B cell (primary cell): Measurements from ENCODE around the gene MAN2B2. TPM values are rescaled to one million over a fixed set of nuclear protein-coding genes. Genes with fewer than 3 reads are reported as not detected.

ENCODE experiments used
- ATAC-seq: fragments of 200-7000 bp; cut with Tn5 transposase; one replicate; pipeline ENCODE4 v1.10.0; 2021; ENCODE audit warnings: low read depth, mild to moderate bottlenecking, moderate number of reproducible peaks, moderate library complexity
- CTCF ChIA-PET: fragments of 350-600 bp; sonication (Branson Sonifier 250); formaldehyde crosslinking; loops from one replicate; lab custom pipeline; 2021; ENCODE audit warnings: antibody characterized with exemption, inconsistent platforms; lab: Charles Lee
- POLR2A ChIA-PET: fragments of 350-600 bp; sonication (Branson Sonifier 250); formaldehyde crosslinking; loops from one replicate; lab custom pipeline; 2021; ENCODE audit warnings: antibody characterized with exemption; lab: Charles Lee
- DNase-seq: peaks from one replicate; pipeline ENCODE4 v3.0.0; 2013
- H2AFZ ChIP-seq: 2 replicates; pipeline ENCODE4 v1.6.1; 2012; ENCODE audit warnings: mild to moderate bottlenecking, low read depth, low read length; ENCODE audit not compliant: insufficient read depth, poor library complexity, severe bottlenecking
- H3K27ac ChIP-seq, 2 donors: 1 replicate in 1 of 2; 2 replicates in 1 of 2; pipeline ENCODE4 v1.5.1; 2012 to 2013; ENCODE audit warnings: low read length in 2 of 2, mild to moderate bottlenecking in 2 of 2, moderate library complexity in 1 of 2
- H3K27me3 ChIP-seq, 4 experiments: fragments of 200-600 bp in 1 of 4; sonication (generic) in 1 of 4; replicated peaks in 1 of 4; 1 replicate in 2 of 4; 2 replicates in 2 of 4; pipeline versions ENCODE4 v1.6.1 to v1.7.0; 2013 to 2016; ENCODE audit warnings: low read length in 3 of 4, mild to moderate bottlenecking in 2 of 4, mixed read lengths in 1 of 4, moderate library complexity in 1 of 4; ENCODE audit not compliant: insufficient read depth in 4 of 4, control insufficient read depth in 3 of 4; ENCODE audit errors: control extremely low read depth in 1 of 4
- H3K36me3 ChIP-seq, 2 experiments: replicated peaks in 1 of 2; 1 replicate in 1 of 2; 2 replicates in 1 of 2; pipeline versions ENCODE4 v1.6.1 to v1.7.1; 2013; ENCODE audit warnings: low read length in 1 of 2; ENCODE audit not compliant: insufficient read depth in 2 of 2, control insufficient read depth in 1 of 2; ENCODE audit errors: control extremely low read depth in 1 of 2, extremely low read depth in 1 of 2
- H3K4me1 ChIP-seq, 2 donors: fragments of 200-600 bp in 1 of 2; sonication (generic) in 1 of 2; 1 replicate in 1 of 2; 2 replicates in 1 of 2; pipeline versions ENCODE4 v1.5.1 to v1.6.1; 2013 to 2017; ENCODE audit warnings: low read length in 2 of 2; ENCODE audit not compliant: control insufficient read depth in 2 of 2, insufficient read depth in 2 of 2
- H3K4me2 ChIP-seq: replicated peaks from 2 replicates; pipeline ENCODE3; 2012; ENCODE audit warnings: mild to moderate bottlenecking, low read depth, low read length; ENCODE audit not compliant: poor library complexity, severe bottlenecking
- H3K4me3 ChIP-seq, 5 experiments: fragments of 200-600 bp in 1 of 5; sonication (generic) in 1 of 5; 1 replicate in 3 of 5; 2 replicates in 2 of 5; pipeline versions ENCODE4 v1.5.1 to v1.7.0; 2011 to 2016; ENCODE audit warnings: low read length in 4 of 5, mild to moderate bottlenecking in 4 of 5, low read depth in 2 of 5, control low read depth in 1 of 5, moderate library complexity in 1 of 5; ENCODE audit not compliant: insufficient read depth in 1 of 5; ENCODE audit errors: control extremely low read depth in 1 of 5, extremely low read depth in 1 of 5
- H3K79me2 ChIP-seq: fragments of 200-600 bp; sonication (generic); one replicate; pipeline ENCODE4 v1.6.0; 2016; ENCODE audit warnings: low read length; ENCODE audit not compliant: control insufficient read depth, insufficient read depth
- H3K9ac ChIP-seq: fragments of 200-600 bp; sonication (generic); 2 replicates; pipeline ENCODE4 v1.6.1; 2017; ENCODE audit warnings: mild to moderate bottlenecking, low read length, moderate library complexity
- H3K9me3 ChIP-seq, 3 donors: one replicate each; pipeline versions ENCODE4 v1.6.1 to v1.7.1; 2013; ENCODE audit warnings: low read length in 2 of 3; ENCODE audit not compliant: control insufficient read depth in 2 of 3, insufficient read depth in 1 of 3; ENCODE audit errors: control extremely low read depth in 1 of 3
- H4K20me1 ChIP-seq: 2 replicates; pipeline ENCODE4 v1.6.0; 2012; ENCODE audit warnings: mild to moderate bottlenecking, low read length; ENCODE audit not compliant: insufficient read depth, control insufficient read depth, poor library complexity, severe bottlenecking
- H3K27ac Mint-ChIP-seq: one replicate; pipeline ENCODE4 v1.8.0; 2021; ENCODE audit warnings: mixed read lengths
- H3K27me3 Mint-ChIP-seq: one replicate; pipeline ENCODE4 v1.8.0; 2021; ENCODE audit warnings: mixed read lengths
- H3K4me1 Mint-ChIP-seq: one replicate; pipeline ENCODE4 v1.8.0; 2021; ENCODE audit warnings: mixed read lengths
- H3K4me3 Mint-ChIP-seq: one replicate; pipeline ENCODE4 v1.8.0; 2021; ENCODE audit warnings: mixed read lengths
- H3K9me3 Mint-ChIP-seq: one replicate; pipeline ENCODE4 v1.8.0; 2022; ENCODE audit warnings: mixed read lengths; ENCODE audit not compliant: insufficient read depth
- EZH2 ChIP-seq: IDR thresholded peaks from 2 replicates; pipeline ENCODE4 v1.6.1; 2012; ENCODE audit warnings: borderline replicate concordance, low read depth, mild to moderate bottlenecking, moderate library complexity, low read length; ENCODE audit not compliant: insufficient read depth, poor library complexity, severe bottlenecking
- WGBS: methylation state at CpG from one replicate; pipeline ENCODE4 v1.1.5; 2013; ENCODE audit warnings: missing lambda C conversion rate; ENCODE audit not compliant: insufficient coverage; 5-methylcytosine and 5-hydroxymethylcytosine counted together
- intact Hi-C: fragments of 100-400 bp; cut with micrococcal nuclease; formaldehyde crosslinking; loops from one replicate; pipeline ENCODE4 v1.10.0; 2022
- polyA plus RNA-seq: library from polyadenylated mRNA; depleted of rRNA; stranded (reverse); fragments of >200 nt; gene quantifications from 2 replicates; pipeline ENCODE4 v1.2.3, GENCODE V29; 2012
- total RNA-seq, 2 donors: library from RNA; stranded (reverse); fragments of 120-200 nt in 1 of 2; gene quantifications; 1 replicate in 1 of 2; 2 replicates in 1 of 2; pipeline versions ENCODE4 v1.2.3 to v1.2.4, GENCODE V29; 2013 to 2022
- TF ChIP-seq, protein P1 (sequence below): fragments of 200-600 bp; IDR thresholded peaks from one replicate; pipeline ENCODE4 v1.8.0; 2022; ENCODE audit warnings: antibody characterized with exemption, mild to moderate bottlenecking

Gene MAN2B2
- total and polyA plus RNA-seq, 2 donors (not counting 1 experiment from before 2014, with no cell fraction given), result 35.0 to 37.0 TPM

DNA sequence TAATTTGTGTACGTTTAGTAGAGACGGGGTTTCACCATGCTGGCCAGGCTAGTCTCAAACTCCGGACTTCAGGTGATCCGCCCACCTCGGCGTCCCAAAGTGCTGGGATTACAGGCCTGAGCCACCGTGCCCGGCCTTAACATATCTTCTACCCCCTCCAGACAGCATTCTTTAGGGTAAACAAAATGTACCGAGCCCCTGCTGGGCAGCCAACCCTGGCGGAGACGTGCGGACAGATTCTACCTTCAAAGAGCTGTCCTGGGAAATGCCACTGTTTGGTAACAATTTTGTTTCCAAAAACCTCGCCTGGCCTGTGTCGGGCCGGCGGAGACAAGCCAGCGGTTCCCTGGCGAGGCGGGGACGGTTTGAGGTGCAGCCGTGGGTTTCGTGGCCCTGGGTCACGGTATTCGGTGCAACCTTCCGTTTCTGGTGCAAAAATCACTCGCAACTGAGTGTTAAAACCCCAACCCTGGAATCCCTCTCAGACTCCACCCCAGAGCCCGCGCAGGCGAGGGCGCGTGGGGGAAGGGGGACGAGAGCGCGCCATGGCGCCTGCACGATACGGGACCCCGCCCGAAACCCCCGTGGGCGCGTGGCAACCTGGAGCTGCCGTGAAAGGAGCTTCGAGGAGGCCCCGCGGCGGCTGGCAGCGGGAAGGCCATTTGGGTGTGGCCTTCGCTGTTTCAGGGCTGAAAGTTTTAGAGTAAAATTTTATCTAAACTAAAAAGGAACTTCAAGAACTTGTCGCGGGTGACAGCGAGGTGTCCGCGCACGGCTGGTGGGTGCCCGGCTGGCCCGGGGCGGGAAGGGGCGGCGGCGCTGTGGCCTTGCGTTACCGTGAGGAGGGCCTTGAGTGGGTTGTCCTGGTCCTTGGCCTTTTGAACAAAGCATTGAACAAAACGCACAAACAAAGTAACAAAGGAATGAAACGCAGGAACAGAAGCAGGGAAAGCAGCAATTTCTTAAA lies 82.5 kb downstream of the MAN2B2 start:
- Histone ChIP-seq H3K79me2 (no peaks in the 10 kb centered on the region), H3K9ac (no peak overlapping the region), H2AFZ (peak overlapping the region; percentile 66), H3K4me2 (peak overlapping the region; percentile 77), H3K27ac (no peak overlapping the region), H3K36me3 (no peaks in the 10 kb centered on the region), H3K27me3 (peaks cover 0 to 31% (median 13%) of the 10 kb centered on the region in 4 experiments), H4K20me1 (no peaks in the 10 kb centered on the region), H3K4me1 (peaks cover 8 to 11% of the 10 kb centered on the region in 2 donors), H3K9me3 (peaks cover 0 to 8% (median 1%) of the 10 kb centered on the region in 3 donors), H3K4me3 (no peak overlapping the region)
- Mint-ChIP-seq H3K27ac (peak overlapping the region; percentile 35), H3K4me1 (peaks cover 2% of the 10 kb centered on the region), H3K9me3 (no peaks in the 10 kb centered on the region), H3K4me3 (no peak overlapping the region), H3K27me3 (peaks cover 21% of the 10 kb centered on the region)
- ATAC-seq (no peak), DNase-seq (no peak)
- ChIA-PET POLR2A (interaction anchor here (1.5 kb wide), 1 partner anchor 17 kb away, joined by 3 read pairs; the partner anchor contains the start of gene MRFAP1), CTCF (interaction anchor here (0.9 kb wide), 1 partner anchor 17 kb away, joined by 3 read pairs; no protein-coding TSS in a partner anchor)
- intact Hi-C loops, result no loop called here
- WGBS, result 82% methylated on average over 57 of the region's 65 CpGs
- TF ChIP-seq, protein P1, sequence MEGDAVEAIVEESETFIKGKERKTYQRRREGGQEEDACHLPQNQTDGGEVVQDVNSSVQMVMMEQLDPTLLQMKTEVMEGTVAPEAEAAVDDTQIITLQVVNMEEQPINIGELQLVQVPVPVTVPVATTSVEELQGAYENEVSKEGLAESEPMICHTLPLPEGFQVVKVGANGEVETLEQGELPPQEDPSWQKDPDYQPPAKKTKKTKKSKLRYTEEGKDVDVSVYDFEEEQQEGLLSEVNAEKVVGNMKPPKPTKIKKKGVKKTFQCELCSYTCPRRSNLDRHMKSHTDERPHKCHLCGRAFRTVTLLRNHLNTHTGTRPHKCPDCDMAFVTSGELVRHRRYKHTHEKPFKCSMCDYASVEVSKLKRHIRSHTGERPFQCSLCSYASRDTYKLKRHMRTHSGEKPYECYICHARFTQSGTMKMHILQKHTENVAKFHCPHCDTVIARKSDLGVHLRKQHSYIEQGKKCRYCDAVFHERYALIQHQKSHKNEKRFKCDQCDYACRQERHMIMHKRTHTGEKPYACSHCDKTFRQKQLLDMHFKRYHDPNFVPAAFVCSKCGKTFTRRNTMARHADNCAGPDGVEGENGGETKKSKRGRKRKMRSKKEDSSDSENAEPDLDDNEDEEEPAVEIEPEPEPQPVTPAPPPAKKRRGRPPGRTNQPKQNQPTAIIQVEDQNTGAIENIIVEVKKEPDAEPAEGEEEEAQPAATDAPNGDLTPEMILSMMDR, result no peak
- TF ChIP-seq EZH2, result no peak
